SK-N-MC (cell line): ENCODE data around the gene DLX6.

Experiments
- DNase-seq: peaks from one replicate; pipeline ENCODE4 v3.0.0-alpha.2; 2011; ENCODE audit warnings: low read depth, low spot score
- H3K27ac ChIP-seq: fragments of 200-600 bp; sonication (generic); 2 replicates; pipeline ENCODE4 v1.5.1; 2016; ENCODE audit warnings: mixed run types
- H3K36me3 ChIP-seq: fragments of 200-600 bp; sonication (generic); 2 replicates; pipeline ENCODE4 v1.6.1; 2017; ENCODE audit warnings: antibody characterized with exemption, low read length, mixed read lengths; ENCODE audit not compliant: insufficient read depth
- H3K4me3 ChIP-seq: fragments of 200-600 bp; sonication (generic); 2 replicates; pipeline ENCODE4 v1.5.1; 2016
- H3K9ac ChIP-seq: fragments of 200-600 bp; sonication (generic); 2 replicates; pipeline ENCODE4 v1.8.0; 2017; ENCODE audit warnings: mixed run types, mixed read lengths; ENCODE audit not compliant: insufficient read length
- H3K9me3 ChIP-seq: fragments of 200-600 bp; sonication (generic); 2 replicates; pipeline ENCODE4 v1.6.1; 2017; ENCODE audit warnings: low read depth, mild to moderate bottlenecking, antibody characterized with exemption, low read length, moderate library complexity, mixed read lengths
- EZH2 ChIP-seq: fragments of 200-600 bp; sonication (generic); IDR thresholded peaks from one replicate; pipeline ENCODE4 v1.6.1; 2017; ENCODE audit warnings: antibody characterized with exemption
- FOXP2 ChIP-seq: optimal IDR thresholded peaks from 2 replicates; pipeline ENCODE3; 2011; ENCODE audit warnings: mild to moderate bottlenecking, moderate library complexity; ENCODE audit not compliant: insufficient read depth; ENCODE audit errors: extremely low read length, control extremely low read depth
- POLR2AphosphoS5 ChIP-seq: IDR thresholded peaks from 2 replicates; pipeline ENCODE4 v1.6.1; 2012; ENCODE audit warnings: mild to moderate bottlenecking, low read depth, low read length, borderline replicate concordance

DLX6 gene

DNA sequence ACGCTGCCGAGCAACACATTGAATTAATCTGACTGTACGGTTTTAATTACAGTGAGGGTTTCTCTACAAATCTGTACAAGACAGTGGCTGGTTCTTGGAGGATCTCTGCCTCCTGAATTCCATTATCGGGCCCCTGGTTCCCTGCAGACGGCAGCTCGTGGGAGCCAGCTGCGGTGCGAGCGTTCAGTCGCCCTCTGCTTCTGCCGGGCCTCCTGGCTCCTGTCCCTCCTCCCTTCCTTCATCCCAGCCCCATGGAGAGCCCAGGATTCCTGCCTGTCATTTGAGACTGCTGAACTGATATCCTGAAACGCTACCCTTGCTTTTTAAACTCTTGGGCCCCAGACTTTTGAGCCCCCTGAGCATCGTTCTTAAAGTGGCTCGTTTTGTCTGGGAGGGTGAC is 6.6 kb upstream of the DLX6 start:
- no peak for DNase-seq
- H3K36me3 ChIP-seq: no peaks in the 10 kb centered on the region
- no peak overlapping the region for H3K4me3 ChIP-seq
- TF ChIP-seq EZH2: no peak
- TF ChIP-seq FOXP2: no peak
- no peak for TF ChIP-seq POLR2AphosphoS5
- H3K9me3 ChIP-seq: no peaks in the 10 kb centered on the region
- H3K27ac ChIP-seq: no peak overlapping the region
- no peak overlapping the region for H3K9ac ChIP-seq

DNA sequence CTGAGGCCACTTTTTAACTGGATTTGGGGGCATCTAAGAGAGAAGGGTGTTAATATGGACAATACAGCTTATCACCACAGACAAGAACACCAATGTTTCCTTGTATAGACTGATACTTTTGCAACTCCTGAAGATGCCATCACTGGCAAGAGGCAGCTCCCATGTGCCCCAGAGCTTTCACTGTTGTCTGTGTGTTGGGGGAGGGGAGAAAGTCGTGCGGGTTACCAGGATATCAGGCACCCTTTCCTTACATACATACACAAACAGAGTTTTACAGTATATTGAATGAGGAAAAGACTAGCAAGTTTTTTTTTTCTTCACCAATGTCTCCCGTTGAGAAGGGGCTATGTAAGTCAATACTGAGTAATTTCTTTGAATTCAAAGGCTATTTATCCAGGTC is 4.1 kb upstream of the DLX6 start:
- Histone ChIP-seq H3K36me3 (no peaks in the 10 kb centered on the region), H3K9ac (no peak overlapping the region), H3K4me3 (no peak overlapping the region), H3K27ac (no peak overlapping the region), H3K9me3 (no peaks in the 10 kb centered on the region)
- TF ChIP-seq POLR2AphosphoS5 (no peak), FOXP2 (no peak), EZH2 (no peak)
- DNase-seq: no peak

DNA sequence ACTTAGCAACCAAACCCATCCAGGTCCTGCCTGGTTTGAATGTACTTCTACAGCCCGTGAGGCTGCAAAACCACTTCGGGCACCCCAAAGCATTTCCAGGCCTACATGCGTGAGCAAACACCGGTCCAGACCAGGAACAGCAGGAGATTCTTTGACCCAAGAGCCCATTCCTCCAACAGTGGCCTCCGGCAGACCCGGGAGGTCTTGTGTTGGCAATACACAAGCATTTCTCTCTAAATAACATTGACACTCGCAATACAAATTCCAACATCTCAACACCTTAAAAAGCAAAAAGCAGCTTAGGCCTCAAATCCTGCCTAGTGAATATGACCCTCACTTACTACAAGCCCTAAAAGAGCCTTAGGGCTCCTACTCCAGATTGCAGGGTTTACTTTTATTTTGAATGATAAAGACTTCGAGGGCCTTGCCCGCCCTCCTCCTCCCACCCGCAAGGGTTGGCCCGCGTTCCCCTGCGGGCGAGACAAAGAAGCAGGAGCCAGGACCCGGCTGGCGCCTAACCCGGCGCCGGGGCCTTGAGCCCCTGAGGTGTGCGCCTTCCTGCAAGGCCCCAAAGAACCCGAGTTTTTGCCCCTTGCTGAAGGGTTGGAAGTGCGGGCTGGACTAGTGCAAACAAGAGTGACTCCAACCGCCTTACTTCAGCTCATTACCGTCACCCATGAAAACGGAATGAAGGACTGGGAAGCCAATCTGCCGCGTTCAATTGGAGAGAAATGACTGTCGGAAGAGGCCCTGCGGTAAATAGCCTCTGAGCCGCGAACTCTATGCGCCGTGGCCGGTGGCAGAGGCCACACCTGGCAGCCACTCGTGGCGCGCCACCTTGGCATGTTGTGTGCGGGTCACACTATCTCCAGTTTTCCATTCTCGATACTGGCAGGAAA is 3.4 kb upstream of the DLX6 start:
- Histone ChIP-seq H3K9me3 (no peaks in the 10 kb centered on the region), H3K4me3 (no peak overlapping the region), H3K9ac (no peak overlapping the region), H3K36me3 (no peaks in the 10 kb centered on the region), H3K27ac (no peak overlapping the region)
- TF ChIP-seq POLR2AphosphoS5 (no peak), EZH2 (no peak), FOXP2 (no peak)
- DNase-seq: no peak

DNA sequence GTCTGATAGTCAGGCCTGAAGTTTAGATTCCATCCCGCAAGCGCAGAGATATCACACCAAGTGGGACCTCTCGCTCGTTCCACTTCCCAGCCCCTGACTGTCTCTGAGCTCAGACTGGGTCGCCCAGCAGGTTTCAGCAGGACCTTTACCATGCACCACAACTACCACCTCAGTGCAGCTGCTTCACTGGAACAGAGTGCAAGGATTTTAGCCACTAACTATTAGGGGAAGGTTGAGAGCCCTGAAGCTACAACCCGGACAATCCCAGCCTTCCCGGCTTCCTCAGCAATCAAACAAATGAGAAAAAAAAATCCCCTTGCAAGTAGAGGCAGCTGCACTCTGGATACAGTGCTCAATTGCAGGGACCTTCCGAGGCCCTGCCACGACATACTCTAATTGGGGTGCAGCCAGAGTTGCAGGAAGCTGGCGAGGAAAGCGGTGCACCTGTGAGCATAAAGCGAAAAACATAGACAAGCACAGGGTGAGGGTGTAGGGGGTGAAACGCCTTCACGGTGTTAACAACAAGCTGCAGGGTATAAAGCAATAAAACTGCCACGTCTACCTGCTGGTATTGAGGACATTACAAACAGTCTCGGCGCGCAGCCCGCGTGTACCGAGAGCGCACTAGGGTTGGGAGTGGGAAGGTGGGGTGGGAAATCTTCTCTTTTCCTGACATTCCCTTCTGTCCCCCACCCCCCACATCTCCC is 2.6 kb upstream of the DLX6 start:
- no peak overlapping the region for H3K4me3 ChIP-seq
- TF ChIP-seq EZH2 (no peak), FOXP2 (no peak), POLR2AphosphoS5 (no peak)
- no peak for DNase-seq
- H3K9me3 ChIP-seq: no peaks in the 10 kb centered on the region
- no peak overlapping the region for H3K27ac ChIP-seq
- no peak overlapping the region for H3K9ac ChIP-seq
- no peaks in the 10 kb centered on the region for H3K36me3 ChIP-seq

DNA sequence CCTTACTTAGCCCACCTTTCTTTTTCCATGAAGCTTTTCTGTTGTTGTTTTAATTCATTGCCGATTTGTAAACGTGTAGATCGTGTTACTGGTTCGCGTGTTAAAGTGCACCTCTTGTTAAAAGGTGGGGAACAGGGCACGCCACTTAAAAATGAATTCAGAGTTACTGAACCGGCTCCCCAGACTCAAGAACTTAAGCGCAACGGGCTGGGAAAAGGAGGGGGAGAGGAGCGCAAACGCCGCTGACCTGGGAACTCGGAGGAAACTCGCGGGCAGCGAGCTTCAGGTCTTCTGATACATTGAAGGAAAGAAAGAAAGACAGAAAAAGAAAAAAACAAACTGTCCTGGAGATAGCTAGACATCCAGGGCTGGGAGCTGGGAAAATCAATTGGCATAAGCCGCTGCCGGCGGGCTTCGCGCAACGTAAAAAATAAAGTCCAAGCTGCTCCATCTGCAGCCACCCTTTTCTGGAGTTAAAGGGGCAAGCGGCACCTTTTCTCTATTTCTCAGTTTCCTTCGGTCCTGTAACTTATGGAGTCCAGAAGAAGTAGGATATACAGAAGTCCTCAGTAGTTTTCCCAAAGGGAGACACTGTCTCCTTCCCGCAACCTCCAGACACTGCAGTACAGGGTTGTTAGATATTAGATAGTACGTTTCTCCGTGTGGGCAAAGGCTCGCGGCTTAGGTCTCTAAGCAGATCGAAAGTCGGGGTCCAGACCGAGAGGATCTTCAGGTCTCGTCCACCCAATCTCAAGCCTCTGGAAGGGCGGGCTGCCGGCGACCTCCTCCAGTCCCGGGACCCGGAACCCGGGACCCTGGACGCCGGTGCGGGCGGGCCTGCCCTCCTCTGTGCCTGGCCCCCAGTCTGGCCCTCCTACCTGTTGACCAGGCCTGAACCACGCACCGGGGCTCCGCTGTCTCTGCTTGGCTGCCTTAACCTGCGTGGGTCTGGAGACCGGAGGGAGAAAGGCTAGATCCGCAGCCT is 1.8 kb upstream of the DLX6 start:
- Histone ChIP-seq H3K36me3 (no peaks in the 10 kb centered on the region), H3K9me3 (no peaks in the 10 kb centered on the region), H3K4me3 (no peak overlapping the region), H3K9ac (no peak overlapping the region), H3K27ac (no peak overlapping the region)
- no peak for TF ChIP-seq FOXP2
- TF ChIP-seq POLR2AphosphoS5: no peak
- no peak for TF ChIP-seq EZH2
- no peak for DNase-seq

DNA sequence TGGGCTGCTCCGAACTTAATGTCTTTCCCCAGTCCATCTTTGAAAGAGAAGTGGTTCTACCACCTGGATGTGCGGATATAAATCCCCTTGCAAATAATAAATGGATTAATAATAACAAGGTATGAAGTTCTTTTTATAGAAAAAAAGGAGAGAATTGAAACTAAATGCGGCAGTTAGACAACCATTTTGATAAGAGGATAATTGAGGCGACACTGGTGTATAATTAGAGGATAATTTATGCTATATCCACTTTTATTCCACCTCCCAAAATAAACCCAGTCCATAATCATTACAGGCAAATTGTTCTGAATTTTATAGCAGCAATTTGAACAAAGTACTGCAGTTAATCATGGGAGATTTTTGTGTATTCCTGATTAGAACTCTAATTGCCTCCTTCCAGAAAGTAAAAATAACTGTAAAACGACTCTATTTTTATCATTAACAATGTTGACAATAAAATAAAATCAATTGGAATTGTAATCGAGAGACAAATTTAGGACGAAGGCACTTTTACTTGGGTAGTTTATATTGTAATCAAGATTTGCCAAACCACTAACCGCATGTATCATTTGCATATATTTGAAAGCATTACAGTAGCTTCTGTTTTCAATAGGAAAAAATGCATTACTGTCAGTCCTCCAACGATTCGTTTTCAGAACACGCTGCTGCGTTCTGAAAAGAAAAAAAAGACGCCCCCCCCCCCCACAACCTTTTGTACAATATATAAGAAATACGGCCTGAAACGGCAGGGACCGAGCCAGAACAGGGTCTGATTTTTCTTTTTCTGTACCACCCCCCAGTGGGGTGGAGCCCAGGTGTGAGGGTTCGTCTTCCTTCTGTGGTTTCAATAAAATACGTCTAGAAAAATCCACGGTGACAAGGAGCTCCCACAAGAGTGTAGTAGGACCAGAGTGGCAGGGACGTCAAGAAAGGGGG is 838 bp upstream of the DLX6 start:
- Histone ChIP-seq H3K27ac (no peak overlapping the region), H3K4me3 (peak overlapping the region; percentile 88)

More for the DNA sequence above, 838 bp upstream of the DLX6 start:
- no peaks in the 10 kb centered on the region for H3K36me3 ChIP-seq
- no peaks in the 10 kb centered on the region for H3K9me3 ChIP-seq
- peak overlapping the region; percentile 35 for H3K9ac ChIP-seq
- no peak for TF ChIP-seq POLR2AphosphoS5
- TF ChIP-seq FOXP2: no peak
- TF ChIP-seq EZH2: no peak
- DNase-seq: no peak
